GM23338 (cell line): ENCODE measurements around the gene GTF3C2. TPM values are rescaled to one million over a fixed set of nuclear protein-coding genes. Genes with fewer than 3 reads are reported as not detected.

Source experiments
- ATAC-seq: fragments of 200-7000 bp; cut with Tn5 transposase; 3 replicates; pipeline ENCODE4 v1.9.1; 2020
- DNase-seq: peaks from one replicate; pipeline ENCODE4 v3.0.0-alpha.2; 2015; ENCODE audit warnings: low spot score
- H2AFZ ChIP-seq: fragments of 200-600 bp; sonication (generic); 2 replicates; pipeline ENCODE4 v1.8.0; 2016; ENCODE audit warnings: antibody characterized with exemption, mild to moderate bottlenecking, moderate library complexity
- H3F3A ChIP-seq: fragments of 200-600 bp; sonication (generic); replicated peaks from 2 replicates; pipeline ENCODE4 v1.8.0; 2017; ENCODE audit warnings: antibody characterized with exemption, mixed run types, low read depth
- H3K27ac ChIP-seq: fragments of 200-600 bp; sonication (generic); 2 replicates; pipeline ENCODE4 v1.6.1; 2016; ENCODE audit warnings: low read depth
- H3K27me3 ChIP-seq: fragments of 200-600 bp; sonication (generic); 2 replicates; pipeline ENCODE4 v1.8.0; 2016; ENCODE audit warnings: mild to moderate bottlenecking, mixed run types, moderate library complexity; ENCODE audit not compliant: insufficient read depth
- H3K36me3 ChIP-seq: fragments of 200-600 bp; sonication (generic); 2 replicates; pipeline ENCODE4 v1.8.0; 2016; ENCODE audit warnings: mild to moderate bottlenecking; ENCODE audit not compliant: insufficient read depth
- H3K4me1 ChIP-seq: fragments of 200-600 bp; sonication (generic); 2 replicates; pipeline ENCODE4 v1.8.0; 2016; ENCODE audit warnings: mild to moderate bottlenecking, moderate library complexity; ENCODE audit not compliant: insufficient read depth
- H3K4me2 ChIP-seq: fragments of 200-600 bp; sonication (generic); 2 replicates; pipeline ENCODE4 v1.7.1; 2017; ENCODE audit warnings: mixed run types
- H3K4me3 ChIP-seq: fragments of 200-600 bp; sonication (generic); 2 replicates; pipeline ENCODE4 v1.6.1; 2016; ENCODE audit warnings: mixed run types
- H3K79me2 ChIP-seq: fragments of 200-600 bp; sonication (generic); replicated peaks from 2 replicates; pipeline ENCODE4 v1.8.0; 2017; ENCODE audit warnings: mild to moderate bottlenecking; ENCODE audit not compliant: insufficient read depth
- H3K9me2 ChIP-seq: fragments of 200-600 bp; sonication (generic); 2 replicates; pipeline ENCODE4 v1.8.0; 2017; ENCODE audit not compliant: insufficient read depth
- H4K20me1 ChIP-seq: fragments of 200-600 bp; sonication (generic); replicated peaks from 2 replicates; pipeline ENCODE4 v1.8.0; 2017; ENCODE audit warnings: mild to moderate bottlenecking; ENCODE audit not compliant: insufficient read depth
- H3K27ac Mint-ChIP-seq: 2 replicates; pipeline ENCODE4 v1.8.0; 2020; ENCODE audit warnings: inconsistent platforms, mild to moderate bottlenecking, moderate library complexity, mixed read lengths
- H3K27me3 Mint-ChIP-seq: 3 replicates; pipeline ENCODE4 v1.8.0; 2022; ENCODE audit warnings: low read depth, mild to moderate bottlenecking, moderate library complexity, mixed read lengths, inconsistent platforms; ENCODE audit not compliant: insufficient read depth, poor library complexity
- H3K36me3 Mint-ChIP-seq: 3 replicates; pipeline ENCODE4 v1.8.0; 2021; ENCODE audit warnings: low read depth, mild to moderate bottlenecking, inconsistent platforms, moderate library complexity, mixed read lengths
- H3K4me1 Mint-ChIP-seq: 3 replicates; pipeline ENCODE4 v1.8.0; 2020; ENCODE audit warnings: mild to moderate bottlenecking, inconsistent platforms, mixed read lengths
- H3K4me3 Mint-ChIP-seq: 3 replicates; pipeline ENCODE4 v1.8.0; 2021; ENCODE audit warnings: moderate library complexity, mild to moderate bottlenecking, inconsistent platforms, mixed read lengths
- H3K9me3 Mint-ChIP-seq: 3 replicates; pipeline ENCODE4 v1.8.0; 2020; ENCODE audit warnings: moderate library complexity, mild to moderate bottlenecking, inconsistent platforms, mixed read lengths
- POLR2AphosphoS5 ChIP-seq: IDR thresholded peaks from 2 replicates; pipeline ENCODE4 v1.6.1; 2016; ENCODE audit warnings: antibody characterized with exemption, low read depth
- ZNF331 ChIP-seq: fragments of 250-450 bp; sonication (Bioruptor Pico); IDR thresholded peaks from 2 replicates; pipeline ENCODE4 v1.5.0; 2020; ENCODE audit warnings: low read depth, mild to moderate bottlenecking, moderate library complexity
- polyA plus RNA-seq: library from polyadenylated mRNA; unstranded; fragments of >200 nt; fragmentation: Nextera tagmentation; extraction: Ambion mirVana; gene quantifications from 2 replicates; pipeline ENCODE4 v1.2.1, GENCODE V29; 2016
- total RNA-seq: library from RNA; depleted of rRNA; stranded (reverse); fragments of >200 nt; shearing (Covaris generic); gene quantifications from 2 replicates; pipeline ENCODE4 v1.2.3, GENCODE V29; 2014
- TF ChIP-seq, protein P1 (sequence below): fragments of 250-450 bp; sonication (Bioruptor Pico); IDR thresholded peaks from 2 replicates; pipeline ENCODE4 v1.5.0; 2020; ENCODE audit warnings: mild to moderate bottlenecking, moderate library complexity
- TF ChIP-seq, protein P2 (sequence below): IDR thresholded peaks from 2 replicates; pipeline ENCODE4 v1.6.1; 2016; ENCODE audit warnings: antibody characterized with exemption
- TF ChIP-seq, protein P3 (sequence below), 2 experiments: fragments of 200-600 bp in 1 of 2; sonication (generic) in 1 of 2; conservative IDR thresholded peaks; 2 replicates each; pipeline versions ENCODE4 v1.5.1 to v1.6.1; 2016 to 2017; ENCODE audit warnings: antibody characterized with exemption in 2 of 2, low read depth in 2 of 2, mild to moderate bottlenecking in 2 of 2, moderate library complexity in 1 of 2

Gene GTF3C2
- total and polyA plus RNA-seq, 2 experiments from 2014 or later: 69.1 to 118 TPM

DNA sequence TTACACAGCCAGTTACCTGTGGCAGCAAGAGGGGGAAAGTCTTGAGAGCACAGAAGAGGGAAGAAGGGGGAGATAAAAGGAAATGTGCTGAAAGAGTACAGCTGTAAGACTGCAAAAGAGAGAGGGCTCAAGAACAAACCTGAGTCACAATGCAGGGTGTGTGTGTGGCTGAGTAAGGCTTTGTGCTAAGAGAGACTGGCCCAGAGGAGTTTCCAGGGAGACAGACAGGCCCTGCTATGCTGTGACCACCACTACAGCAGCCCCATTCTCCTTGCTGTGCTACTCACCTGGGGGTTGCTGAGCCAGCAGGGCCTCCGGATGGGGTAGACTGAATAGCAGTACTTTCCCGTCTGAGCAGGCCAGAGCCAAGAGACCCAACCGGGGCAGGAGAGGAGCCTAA is 21.3 kb downstream of the GTF3C2 start (continued):
- TF ChIP-seq, protein P1, sequence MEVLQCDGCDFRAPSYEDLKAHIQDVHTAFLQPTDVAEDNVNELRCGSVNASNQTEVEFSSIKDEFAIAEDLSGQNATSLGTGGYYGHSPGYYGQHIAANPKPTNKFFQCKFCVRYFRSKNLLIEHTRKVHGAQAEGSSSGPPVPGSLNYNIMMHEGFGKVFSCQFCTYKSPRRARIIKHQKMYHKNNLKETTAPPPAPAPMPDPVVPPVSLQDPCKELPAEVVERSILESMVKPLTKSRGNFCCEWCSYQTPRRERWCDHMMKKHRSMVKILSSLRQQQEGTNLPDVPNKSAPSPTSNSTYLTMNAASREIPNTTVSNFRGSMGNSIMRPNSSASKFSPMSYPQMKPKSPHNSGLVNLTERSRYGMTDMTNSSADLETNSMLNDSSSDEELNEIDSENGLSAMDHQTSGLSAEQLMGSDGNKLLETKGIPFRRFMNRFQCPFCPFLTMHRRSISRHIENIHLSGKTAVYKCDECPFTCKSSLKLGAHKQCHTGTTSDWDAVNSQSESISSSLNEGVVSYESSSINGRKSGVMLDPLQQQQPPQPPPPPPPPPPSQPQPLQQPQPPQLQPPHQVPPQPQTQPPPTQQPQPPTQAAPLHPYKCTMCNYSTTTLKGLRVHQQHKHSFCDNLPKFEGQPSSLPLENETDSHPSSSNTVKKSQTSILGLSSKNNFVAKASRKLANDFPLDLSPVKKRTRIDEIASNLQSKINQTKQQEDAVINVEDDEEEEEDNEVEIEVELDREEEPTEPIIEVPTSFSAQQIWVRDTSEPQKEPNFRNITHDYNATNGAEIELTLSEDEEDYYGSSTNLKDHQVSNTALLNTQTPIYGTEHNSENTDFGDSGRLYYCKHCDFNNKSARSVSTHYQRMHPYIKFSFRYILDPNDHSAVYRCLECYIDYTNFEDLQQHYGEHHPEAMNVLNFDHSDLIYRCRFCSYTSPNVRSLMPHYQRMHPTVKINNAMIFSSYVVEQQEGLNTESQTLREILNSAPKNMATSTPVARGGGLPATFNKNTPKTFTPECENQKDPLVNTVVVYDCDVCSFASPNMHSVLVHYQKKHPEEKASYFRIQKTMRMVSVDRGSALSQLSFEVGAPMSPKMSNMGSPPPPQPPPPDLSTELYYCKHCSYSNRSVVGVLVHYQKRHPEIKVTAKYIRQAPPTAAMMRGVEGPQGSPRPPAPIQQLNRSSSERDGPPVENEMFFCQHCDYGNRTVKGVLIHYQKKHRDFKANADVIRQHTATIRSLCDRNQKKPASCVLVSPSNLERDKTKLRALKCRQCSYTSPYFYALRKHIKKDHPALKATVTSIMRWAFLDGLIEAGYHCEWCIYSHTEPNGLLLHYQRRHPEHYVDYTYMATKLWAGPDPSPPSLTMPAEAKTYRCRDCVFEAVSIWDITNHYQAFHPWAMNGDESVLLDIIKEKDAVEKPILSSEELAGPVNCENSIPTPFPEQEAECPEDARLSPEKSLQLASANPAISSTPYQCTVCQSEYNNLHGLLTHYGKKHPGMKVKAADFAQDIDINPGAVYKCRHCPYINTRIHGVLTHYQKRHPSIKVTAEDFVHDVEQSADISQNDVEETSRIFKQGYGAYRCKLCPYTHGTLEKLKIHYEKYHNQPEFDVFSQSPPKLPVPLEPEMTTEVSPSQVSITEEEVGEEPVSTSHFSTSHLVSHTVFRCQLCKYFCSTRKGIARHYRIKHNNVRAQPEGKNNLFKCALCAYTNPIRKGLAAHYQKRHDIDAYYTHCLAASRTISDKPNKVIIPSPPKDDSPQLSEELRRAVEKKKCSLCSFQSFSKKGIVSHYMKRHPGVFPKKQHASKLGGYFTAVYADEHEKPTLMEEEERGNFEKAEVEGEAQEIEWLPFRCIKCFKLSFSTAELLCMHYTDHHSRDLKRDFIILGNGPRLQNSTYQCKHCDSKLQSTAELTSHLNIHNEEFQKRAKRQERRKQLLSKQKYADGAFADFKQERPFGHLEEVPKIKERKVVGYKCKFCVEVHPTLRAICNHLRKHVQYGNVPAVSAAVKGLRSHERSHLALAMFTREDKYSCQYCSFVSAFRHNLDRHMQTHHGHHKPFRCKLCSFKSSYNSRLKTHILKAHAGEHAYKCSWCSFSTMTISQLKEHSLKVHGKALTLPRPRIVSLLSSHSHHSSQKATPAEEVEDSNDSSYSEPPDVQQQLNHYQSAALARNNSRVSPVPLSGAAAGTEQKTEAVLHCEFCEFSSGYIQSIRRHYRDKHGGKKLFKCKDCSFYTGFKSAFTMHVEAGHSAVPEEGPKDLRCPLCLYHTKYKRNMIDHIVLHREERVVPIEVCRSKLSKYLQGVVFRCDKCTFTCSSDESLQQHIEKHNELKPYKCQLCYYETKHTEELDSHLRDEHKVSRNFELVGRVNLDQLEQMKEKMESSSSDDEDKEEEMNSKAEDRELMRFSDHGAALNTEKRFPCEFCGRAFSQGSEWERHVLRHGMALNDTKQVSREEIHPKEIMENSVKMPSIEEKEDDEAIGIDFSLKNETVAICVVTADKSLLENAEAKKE (CRISPR knock-in tag): no peak
- TF ChIP-seq, protein P2, sequence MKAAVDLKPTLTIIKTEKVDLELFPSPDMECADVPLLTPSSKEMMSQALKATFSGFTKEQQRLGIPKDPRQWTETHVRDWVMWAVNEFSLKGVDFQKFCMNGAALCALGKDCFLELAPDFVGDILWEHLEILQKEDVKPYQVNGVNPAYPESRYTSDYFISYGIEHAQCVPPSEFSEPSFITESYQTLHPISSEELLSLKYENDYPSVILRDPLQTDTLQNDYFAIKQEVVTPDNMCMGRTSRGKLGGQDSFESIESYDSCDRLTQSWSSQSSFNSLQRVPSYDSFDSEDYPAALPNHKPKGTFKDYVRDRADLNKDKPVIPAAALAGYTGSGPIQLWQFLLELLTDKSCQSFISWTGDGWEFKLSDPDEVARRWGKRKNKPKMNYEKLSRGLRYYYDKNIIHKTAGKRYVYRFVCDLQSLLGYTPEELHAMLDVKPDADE: no peak
- no peak for TF ChIP-seq ZNF331 (CRISPR knock-in tag)

DNA sequence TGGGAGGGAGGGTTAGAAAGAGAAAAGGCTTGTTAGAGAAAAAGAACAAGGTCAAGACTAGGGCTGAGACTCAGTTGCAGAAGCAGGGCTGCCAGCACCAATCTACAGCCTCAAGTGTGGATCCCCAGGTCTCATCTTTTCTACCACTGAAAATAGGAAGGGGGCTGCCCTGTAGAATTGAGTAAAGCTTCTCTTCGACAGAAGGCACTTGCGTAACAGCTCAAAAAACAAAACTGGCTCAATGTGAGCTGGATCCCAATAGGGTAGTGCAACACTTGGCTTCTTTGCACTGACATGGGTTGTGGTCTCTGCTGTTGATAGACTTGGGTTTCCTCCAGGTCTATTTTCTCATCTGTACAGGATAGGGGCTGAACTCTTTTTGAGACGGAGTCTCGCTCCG is 31.8 kb downstream of the GTF3C2 start:
- Mint-ChIP-seq H3K27ac (no peak overlapping the region), H3K4me3 (peak overlapping the region; percentile 17; the same call in 1 of the 3 replicates), H3K27me3 (peaks cover 8% of the 10 kb centered on the region), H3K36me3 (peaks cover 41% of the 10 kb centered on the region), H3K4me1 (peaks cover 10% of the 10 kb centered on the region), H3K9me3 (no peaks in the 10 kb centered on the region)
- Histone ChIP-seq H3K36me3 (peaks cover 27% of the 10 kb centered on the region), H4K20me1 (no peaks in the 10 kb centered on the region), H3F3A (peaks cover 23% of the 10 kb centered on the region; the same call in 1 of the 2 replicates), H3K79me2 (peaks cover 5% of the 10 kb centered on the region), H3K9me2 (no peaks in the 10 kb centered on the region), H3K27ac (peak overlapping the region; percentile 64; the same call in 1 of the 2 replicates), H2AFZ (no peak overlapping the region), H3K27me3 (no peaks in the 10 kb centered on the region), H3K4me1 (peaks cover 14% of the 10 kb centered on the region), H3K4me3 (no peak overlapping the region), H3K4me2 (no peak overlapping the region)
- ATAC-seq: no peak
- DNase-seq: no peak
- peak; percentile 11; the same call in 1 of the 2 replicates for TF ChIP-seq POLR2AphosphoS5
- TF ChIP-seq, protein P1 (CRISPR knock-in tag): no peak
- TF ChIP-seq, protein P3, sequence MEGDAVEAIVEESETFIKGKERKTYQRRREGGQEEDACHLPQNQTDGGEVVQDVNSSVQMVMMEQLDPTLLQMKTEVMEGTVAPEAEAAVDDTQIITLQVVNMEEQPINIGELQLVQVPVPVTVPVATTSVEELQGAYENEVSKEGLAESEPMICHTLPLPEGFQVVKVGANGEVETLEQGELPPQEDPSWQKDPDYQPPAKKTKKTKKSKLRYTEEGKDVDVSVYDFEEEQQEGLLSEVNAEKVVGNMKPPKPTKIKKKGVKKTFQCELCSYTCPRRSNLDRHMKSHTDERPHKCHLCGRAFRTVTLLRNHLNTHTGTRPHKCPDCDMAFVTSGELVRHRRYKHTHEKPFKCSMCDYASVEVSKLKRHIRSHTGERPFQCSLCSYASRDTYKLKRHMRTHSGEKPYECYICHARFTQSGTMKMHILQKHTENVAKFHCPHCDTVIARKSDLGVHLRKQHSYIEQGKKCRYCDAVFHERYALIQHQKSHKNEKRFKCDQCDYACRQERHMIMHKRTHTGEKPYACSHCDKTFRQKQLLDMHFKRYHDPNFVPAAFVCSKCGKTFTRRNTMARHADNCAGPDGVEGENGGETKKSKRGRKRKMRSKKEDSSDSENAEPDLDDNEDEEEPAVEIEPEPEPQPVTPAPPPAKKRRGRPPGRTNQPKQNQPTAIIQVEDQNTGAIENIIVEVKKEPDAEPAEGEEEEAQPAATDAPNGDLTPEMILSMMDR (conservative IDR thresholded peaks at IDR 0.05; ENCODE audit: low read depth in 2 of 2): no peak
